SIG-M5 treated with dmso at 0.1 percent for 504 hours (cell line): ENCODE measurements around the gene GPS1.

Experiments
- DNase-seq: peaks from one replicate; lab custom pipeline; 2025; ENCODE audit not compliant: unreplicated experiment; lab: John Stamatoyannopoulos, UW

Gene GPS1

GRCh38 chr17:82041144-82041814, 10.4 kb upstream of the GPS1 start:
- peak; percentile 9 for DNase-seq

DNA sequence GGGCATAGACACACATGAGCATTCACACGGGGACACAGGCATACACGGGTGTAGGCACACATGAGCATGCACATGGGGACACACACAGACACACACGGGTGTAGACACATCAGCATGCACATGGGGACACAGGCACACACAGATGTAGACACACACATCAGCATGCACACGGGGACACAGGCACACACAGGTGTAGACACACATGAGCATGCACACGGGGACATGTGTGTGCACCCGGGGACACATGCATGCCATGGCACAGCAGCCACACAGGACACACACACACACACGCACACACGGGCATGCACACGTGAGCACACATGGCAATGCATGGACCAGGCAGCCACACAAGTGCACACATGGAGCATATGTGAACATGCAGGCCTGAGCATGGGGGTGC, 9.0 kb upstream of the GPS1 start:
- DNase-seq = no peak

DNA sequence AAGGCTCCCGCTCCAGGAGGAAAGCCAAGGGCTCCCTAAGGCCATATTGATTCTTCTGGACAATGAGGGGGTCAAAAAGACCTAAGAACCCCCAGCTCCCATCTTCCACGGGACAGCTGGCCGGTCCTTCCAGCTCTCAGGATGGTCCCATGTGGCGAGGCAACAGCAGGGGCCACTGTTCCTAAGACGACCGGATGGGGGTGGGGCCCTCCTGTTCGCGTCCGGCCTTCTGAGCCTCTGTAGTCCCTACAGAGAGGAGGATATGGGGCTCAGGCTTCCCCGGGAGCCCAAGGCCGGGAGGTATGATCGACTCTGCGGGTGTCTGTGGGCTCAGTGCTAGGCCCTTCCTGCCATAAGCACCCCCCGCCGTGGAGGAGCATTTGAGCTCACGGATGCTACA, 8.2 kb upstream of the GPS1 start:
- DNase-seq = no peak

DNA sequence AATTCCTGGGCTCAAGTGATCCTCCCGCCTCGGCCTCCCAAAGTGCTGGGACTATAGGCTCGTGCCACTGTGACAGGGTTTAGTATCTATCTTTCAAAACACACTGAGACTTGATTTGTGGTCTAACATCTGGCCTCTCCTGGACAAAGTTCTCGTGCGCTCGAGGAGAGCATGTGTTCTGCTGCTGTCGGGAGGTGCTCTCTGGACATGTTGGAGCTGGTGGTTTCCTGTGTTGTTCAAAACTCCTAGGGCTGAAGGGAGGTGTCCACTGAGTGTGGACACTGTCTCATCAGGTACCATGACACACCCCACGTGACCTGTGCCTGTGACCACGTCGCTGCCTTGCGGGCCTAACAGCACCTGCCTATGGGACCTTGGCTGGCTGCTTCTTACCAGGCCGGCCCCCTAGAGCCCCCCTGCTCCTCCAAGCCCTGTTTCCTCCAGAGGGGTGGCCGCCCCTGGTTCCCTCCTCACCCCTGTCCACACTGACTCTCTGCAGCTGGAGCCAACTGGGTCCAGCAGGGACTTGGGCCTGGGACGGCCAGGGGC, 5.7 kb upstream of the GPS1 start:
- no peak for DNase-seq

GRCh38 chr17:82046903-82047302, 4.8 kb upstream of the GPS1 start:
- no peak for DNase-seq

GRCh38 chr17:82047379-82047778, 4.3 kb upstream of the GPS1 start:
- DNase-seq = no peak

DNA sequence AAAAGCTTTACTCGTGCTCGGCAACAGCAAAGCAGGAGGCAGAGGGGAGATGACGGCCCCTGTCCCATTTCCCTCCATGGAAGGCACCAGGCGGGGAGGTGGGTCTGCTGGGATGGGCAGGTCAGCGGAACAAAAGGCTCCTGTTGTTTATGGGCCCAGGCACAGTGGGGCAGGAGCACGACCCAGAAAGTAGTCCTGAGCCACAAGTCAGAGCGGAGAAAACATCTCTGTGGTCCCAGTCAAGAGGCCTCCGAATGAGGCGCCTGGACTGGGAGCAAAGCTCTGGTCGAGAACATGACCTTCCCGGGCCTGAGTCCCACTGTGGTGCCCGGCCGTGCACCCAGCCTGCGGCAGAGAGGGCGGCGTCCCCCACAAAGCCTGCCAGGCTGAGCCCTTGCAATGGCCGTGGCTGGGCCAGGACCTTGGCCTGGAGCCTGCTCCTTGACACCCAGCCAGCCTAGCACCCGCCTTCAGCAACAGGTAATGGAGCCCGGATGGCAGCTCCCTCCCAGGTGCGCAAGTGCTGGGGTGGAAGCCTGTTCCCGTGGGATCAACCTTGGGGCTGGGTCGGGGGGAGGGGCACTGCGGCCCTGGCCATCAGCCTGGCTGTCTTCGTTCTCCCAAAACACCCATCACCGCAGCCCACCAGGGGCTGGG, 3.7 kb upstream of the GPS1 start:
- no peak for DNase-seq

- no peak for DNase-seq
Observed at GRCh38 chr17:82048571-82048971, 3.1 kb upstream of the GPS1 start.

GRCh38 chr17:82049106-82049505, 2.6 kb upstream of the GPS1 start:
- no peak for DNase-seq

- no peak for DNase-seq
Observed at GRCh38 chr17:82049521-82049971, 2.2 kb upstream of the GPS1 start.

DNA sequence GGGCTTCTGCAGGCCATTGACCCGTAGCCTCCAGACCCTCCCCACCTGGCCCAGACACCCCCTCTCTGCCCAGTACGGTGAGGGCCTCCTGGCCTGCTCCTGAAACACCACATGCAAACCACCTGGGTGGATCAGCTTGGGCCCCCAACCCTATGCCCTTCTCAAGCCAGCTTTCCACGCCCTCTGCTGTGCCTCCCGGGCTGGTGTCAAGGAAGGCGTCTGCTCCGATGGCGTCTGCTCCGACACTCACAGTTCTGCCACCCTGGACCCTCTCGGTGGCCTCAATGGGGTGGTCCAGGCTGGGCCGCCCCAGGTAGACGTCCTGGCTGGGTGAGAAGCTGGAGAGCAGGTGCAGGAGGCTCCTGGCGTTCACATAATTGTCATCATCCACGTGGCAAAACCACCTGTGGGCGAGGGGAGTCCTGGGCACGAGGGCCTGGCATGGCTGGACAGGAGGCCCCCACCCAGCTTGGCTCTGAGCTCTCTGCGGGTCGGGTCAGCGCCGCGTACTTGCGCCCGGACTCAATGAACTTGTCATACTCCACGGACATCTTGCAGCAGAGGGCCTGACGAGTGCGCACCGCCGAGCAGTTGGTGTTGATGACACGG, 1.4 kb upstream of the GPS1 start:
- DNase-seq = no peak

- no peak for DNase-seq
Observed at GRCh38 chr17:82050761-82051641, 697 bp upstream of the GPS1 start.

DNA sequence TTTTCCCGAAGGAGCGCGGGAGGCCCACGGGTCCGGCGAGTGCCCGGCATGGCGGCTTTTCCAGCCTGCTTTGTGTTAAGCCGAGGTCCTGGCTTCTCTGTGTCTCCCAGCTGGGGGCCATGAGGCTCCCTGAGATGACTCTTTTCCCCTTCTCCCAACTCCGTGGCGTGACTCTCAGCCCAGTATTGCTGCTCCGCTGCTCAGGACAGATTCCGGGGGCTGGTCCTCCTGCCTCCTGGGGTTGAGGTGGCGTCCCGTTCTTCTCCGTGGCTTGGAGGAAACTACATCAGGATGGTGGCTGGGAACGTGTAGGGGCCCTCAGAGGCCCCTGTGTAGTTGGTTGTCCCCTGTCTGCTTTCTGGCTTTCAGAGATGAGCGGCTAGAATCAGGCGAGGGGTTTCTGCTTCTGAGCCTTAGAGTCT, 951 bp downstream of the GPS1 start:
- no peak for DNase-seq

- no peak for DNase-seq
Observed at GRCh38 chr17:82053130-82053529, 1.4 kb downstream of the GPS1 start.

DNA sequence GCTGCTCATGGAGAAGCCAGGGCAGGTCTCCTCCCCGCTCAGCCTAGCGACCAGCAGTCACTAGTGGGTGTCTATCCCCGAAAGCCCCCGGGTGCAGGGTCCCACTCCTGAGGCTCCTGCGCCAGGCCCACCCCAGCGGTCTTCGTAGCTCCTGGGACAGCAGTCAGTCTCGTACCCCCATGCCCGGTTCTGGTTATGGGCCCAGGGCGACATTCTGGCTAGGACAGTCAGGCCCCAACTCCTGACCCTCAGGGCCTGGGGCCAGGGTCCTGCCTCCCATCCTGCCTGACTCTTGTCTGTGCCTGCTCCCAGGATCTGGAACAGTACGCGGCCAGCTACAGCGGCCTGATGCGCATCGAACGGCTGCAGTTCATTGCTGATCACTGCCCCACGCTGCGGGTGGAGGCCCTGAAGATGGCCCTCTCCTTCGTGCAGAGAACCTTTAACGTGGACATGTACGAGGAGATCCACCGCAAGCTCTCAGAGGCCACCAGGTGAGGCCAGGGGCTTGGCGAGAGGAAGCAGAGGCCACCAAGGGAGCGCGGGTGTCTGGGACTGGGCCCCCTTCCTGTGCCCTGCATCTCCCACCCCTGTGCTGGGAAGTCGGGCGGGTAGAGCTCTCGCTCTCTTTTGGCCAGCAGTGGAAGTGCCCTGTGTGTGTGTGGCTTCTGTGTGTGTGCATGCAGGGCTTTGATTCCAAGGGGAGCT, 2.0 kb downstream of the GPS1 start:
- no peak for DNase-seq

DNA sequence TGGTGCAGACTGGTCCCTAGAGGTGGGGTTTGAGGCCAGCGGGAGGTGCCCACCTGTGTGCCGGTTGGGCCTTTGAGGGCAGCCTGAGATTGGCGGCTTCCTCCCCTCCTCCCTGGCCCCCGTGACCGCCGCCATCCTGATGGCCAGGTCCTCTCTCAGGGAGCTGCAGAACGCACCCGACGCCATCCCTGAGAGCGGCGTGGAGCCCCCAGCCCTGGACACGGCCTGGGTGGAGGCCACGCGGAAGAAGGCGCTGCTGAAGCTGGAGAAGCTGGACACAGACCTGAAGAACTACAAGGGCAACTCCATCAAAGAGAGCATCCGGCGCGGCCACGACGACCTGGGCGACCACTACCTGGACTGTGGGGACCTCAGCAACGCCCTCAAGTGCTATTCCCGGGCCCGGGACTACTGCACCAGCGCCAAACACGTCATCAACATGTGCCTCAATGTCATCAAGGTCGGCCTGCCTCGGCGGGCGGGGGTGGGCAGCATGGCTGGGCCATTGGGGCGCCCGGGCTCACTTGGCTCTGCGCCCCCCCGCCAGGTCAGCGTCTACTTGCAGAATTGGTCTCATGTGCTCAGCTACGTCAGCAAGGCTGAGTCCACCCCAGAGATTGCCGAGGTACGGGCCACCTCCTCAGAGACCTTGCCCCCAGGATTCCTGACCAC, 2.8 kb downstream of the GPS1 start:
- no peak for DNase-seq

DNA sequence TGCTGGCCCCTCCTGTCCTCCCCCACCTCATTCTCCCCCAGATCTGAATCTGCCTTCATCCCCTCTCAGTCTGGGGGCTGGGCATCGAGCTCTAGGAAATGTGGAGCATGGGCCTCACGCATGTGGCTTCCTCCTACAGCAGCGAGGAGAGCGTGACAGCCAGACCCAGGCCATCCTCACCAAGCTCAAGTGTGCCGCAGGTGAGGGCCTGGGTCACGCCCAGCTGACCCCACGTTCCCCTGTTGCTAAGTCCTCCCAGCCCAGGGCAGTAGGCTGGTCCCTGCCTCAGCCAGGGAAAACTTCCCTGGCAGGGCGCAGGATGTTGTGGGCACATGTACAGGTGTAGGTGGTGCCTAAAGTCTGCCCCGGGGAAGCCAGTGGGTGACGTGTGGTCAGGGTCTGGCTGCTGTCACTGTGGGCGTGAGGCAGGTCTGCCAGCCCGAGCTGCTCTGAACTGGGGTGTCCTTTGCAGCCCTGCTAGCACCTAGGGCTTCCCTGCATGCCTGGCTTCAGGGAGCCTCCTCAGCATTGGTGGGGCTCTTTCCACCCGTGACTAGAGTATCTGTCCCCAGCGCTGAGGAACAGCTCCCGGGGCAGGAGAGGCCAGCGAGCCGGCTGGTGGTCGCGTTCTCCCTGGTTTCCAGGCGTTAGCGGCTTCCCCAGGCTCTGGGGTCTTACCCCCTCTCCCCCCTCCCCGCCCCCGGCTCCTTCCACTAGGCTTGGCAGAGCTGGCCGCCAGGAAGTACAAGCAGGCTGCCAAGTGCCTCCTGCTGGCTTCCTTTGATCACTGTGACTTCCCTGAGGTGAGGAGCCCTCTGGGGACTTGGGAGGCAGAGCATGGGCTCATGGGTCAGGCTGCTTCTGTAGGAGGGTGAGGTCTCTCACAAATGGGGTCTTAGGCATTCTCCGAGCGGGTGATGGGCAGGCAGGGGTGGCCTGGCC, 3.6 kb downstream of the GPS1 start:
- no peak for DNase-seq

- no peak for DNase-seq
Observed at GRCh38 chr17:82055965-82056728, 4.4 kb downstream of the GPS1 start.
